Stimulated activated CD8-positive, alpha-beta memory T cell treated with anti-CD3 and anti-CD28 coated beads, Interleukin-12 subunit alpha, Interleukin-12 subunit beta, amount 100 ng/mL, for 4 hours (primary cell): ENCODE results near the gene CYP2C18.
"Not testable (repeated sequence)": the region's sequence is repeated elsewhere in the genome, so short reads cannot be mapped to it uniquely, and the experiment has no call there.

Experiments used
- DNase-seq: peaks from one replicate; pipeline ENCODE4 v3.0.0-alpha.2; 2020; ENCODE audit warnings: low read depth

Gene CYP2C18

GRCh38 chr10:94683214-94684054 lies at the start of gene CYP2C18:
Gene CYP2C18, plus strand, starts transcription at chr10:94683729. Its CDS starts 91 bp downstream, at chr10:94683820.
- no peak for DNase-seq

GRCh38 chr10:94638097-94638496 lies 45.4 kb upstream of the CYP2C18 start:
- DNase-seq = not testable (repeated sequence)

DNA sequence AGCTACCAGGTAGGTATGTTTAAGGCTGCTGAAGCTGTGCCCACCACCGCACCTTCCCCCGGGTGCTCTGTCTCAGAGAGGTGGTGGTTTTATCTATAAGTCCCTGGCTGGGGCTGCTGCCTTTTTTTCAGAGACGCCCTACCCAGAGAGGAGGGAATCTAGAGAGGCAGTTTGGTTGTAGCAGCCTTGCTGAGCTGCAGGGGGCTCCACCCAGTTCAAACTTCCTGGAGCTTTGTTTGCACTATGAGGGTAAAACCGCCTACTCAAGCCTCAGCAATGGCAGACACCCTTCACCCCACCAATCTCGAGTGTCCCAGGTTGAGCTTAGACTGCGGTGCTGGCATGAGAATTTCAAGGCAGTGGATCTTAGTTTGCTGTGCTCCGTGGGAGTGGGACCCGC lies 43.6 kb upstream of the CYP2C18 start:
- DNase-seq = no peak

DNA sequence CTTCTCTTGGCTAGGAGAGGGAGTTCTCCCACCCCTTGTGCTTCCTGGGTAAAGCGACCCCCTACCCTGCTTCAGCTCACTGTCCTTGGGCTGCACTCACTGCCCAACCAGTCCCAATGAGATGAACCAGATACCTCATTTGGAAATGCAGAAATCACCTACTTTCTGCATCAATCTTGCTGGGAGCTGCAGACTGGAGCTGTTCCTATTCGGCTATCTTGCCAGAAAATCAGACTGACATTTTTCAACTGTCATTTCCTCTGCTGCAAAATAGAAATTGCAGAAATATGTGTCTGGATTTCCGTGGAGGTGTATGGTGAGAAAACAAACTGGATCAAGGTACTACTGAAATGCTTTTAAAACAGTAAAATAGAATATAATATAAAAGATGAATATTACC lies 43.0 kb upstream of the CYP2C18 start:
- no peak for DNase-seq

GRCh38 chr10:94641480-94641879 lies 42.0 kb upstream of the CYP2C18 start:
- DNase-seq = no peak

DNA sequence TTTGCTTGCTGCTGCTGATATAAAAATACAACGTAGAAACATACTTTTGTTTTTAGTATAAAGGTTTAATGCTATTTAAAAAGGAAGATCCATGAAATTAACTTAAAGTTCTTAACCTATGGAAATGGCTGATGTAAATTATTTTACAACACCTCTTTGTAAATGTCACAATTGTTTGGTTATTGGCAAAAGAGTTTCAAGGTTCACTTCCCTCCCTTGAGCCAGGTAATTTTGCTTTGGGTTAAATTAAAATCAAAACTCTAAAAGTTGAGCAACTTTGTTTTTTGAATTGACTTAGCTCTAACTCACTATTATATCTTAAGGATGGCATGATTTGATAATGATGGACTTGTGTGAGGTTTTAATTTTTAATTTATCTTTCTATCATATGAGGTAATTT lies 39.2 kb upstream of the CYP2C18 start:
- no peak for DNase-seq

DNA sequence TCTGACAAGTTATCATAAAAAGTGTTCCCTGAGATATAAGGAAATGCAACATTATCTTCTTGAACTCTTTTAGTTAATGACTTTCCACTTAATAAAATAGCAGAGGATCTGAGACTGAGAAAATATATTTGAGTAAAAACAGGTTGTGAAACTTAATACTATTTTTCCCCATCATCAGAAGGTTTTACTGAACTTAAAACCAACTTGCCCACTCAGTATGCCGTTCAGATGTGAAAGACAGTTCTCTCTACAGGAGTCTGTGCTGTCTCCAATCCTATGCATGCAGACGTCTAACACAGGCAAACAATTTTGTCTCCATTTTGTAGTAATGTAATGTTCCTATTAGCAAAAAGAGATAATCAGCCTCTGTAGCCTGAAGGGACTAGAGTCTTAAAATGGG lies 38.2 kb upstream of the CYP2C18 start:
- no peak for DNase-seq

DNA sequence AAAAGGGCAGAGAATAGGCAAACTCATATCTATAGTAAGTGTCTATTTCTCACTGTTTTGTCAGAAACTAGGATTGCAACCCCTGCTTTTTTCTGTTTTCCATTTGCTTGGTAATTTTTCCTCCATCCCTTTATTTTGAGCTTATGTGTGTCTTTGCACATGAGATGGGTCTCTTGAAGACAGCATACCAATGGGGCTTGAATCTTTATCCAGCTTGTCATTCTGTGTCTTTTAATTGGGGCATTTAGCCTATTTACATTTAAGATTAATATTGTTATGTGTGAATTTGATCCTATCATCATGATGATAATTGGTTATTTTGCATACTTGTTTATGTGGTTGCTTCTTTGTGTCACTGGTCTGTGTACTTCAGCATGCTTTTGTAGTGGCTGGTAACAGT lies 28.3 kb upstream of the CYP2C18 start:
- not testable (repeated sequence) for DNase-seq

GRCh38 chr10:94663061-94663460 lies 20.5 kb upstream of the CYP2C18 start:
- not testable (repeated sequence) for DNase-seq

DNA sequence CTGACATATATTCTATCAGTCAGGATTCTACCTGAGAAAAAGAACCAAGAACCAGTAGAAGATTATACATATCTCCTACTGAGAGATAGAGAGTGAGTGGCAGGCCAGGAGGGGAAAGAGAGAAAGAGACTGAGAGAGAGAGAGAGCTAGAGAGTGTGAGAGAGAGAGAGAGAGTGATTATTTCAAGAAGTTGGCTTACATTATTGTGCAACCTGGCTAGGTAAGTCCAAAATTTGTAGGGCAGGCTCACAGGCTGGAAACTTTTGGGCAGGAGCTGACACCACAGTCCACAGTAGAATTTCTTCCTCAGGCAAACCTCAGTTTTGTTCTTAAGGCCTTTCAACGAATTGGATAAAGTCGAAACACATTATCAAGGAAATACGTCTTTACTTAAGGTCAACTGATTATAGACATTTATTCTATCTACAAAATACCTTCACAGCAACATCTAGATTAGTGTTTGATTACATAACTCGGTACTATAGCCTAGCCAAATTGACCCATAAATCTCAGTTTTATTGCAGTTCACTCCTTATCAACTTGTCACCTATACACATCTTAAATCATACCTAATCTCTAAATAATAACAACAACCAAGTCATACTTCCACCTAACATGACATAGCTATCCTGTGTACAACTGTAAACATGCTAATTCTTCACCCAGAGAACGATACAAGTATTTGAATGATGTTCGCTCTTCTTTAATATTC lies 17.0 kb upstream of the CYP2C18 start:
- no peak for DNase-seq

DNA sequence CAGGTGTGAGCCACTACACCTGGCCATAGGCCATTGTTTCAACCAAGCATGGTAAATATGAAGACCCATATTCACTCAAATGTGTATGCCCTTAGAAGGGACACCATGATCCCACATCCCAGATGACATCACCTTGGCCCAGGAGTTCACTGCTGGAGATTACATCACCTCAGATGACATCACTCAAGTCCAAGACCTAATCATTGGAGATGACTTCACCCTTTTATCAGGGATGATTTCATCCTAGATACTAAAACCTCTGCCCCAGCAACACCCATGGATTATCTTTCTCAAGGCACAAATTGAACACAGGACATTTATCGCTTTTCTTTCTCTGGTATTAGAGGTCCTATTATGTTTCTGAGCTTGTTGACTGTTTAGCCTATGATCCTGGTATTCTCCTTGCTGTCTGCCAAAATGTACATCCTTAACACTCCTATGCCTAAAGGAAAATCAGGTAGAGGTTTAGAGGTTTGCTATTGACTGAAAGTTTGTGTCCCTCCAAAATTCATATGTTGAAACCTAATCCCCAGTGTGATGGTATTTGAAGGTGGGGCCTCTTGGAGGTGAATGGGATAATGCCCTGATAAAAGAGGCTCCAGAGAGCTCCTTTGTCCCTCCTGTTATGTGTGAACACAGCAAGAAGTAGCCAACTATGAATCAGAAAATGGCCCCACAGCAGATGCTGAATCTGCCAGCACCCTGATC lies 9.8 kb upstream of the CYP2C18 start:
- DNase-seq = no peak

GRCh38 chr10:94676496-94676895 lies 7.0 kb upstream of the CYP2C18 start:
- no peak for DNase-seq

DNA sequence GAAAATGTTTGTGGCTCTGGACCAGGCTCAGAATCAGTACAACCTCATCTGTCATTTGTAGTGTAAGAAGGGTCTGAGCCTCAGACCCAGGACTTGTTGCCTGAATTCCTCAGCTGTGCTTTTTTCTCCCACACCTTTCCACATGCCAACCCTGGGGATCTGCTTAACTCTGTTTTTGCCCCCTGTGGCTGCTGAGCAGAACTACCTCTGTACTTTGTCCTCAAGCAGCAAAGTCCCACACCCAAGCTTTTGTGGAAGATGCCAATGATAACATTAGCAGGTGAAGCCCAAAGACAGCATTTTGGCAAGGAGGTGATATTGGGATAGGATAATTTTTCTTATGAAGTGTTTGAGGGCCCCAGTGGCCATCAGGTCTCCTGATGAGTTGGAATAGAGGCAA lies 5.8 kb upstream of the CYP2C18 start:
- DNase-seq = no peak

DNA sequence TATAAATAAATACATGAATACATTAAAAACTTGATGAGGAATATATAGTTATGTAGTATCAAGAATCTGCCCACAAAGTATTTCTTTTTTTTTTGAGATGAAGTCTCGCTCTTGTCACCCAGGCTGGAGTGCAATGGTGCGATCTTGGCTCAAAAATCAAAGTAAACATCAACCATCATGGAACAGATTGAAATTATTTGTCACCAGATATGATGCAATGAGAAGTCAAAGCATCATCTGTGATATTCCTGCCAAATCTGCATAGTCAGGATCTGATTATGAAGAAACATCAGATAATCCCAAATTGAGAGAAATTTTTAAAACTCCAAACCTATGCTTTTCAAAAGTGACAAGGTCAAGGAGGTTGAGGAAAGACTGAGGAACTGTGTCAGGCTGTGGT lies 5.1 kb upstream of the CYP2C18 start:
- no peak for DNase-seq

DNA sequence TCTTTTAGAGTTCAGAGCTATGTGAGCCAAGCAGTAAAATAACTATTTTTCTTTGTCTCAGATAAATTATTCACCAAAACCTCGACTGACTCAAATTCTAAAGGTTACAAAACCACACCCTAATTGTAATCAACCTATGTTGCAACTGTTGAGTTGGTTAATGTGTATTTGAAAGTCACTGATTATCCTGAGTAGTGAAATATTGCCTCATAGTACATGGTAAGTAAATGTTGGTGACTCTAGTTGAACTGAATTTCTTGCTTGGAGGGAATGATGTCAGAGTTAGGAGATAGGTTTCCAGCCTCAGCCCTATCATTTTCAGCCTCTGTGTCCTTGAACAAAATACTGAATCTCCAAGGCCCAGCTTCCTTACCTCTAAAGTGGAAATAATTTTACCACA lies 3.0 kb upstream of the CYP2C18 start:
- no peak for DNase-seq

GRCh38 chr10:94682636-94683035 lies 893 bp upstream of the CYP2C18 start:
- DNase-seq = not testable (repeated sequence)

DNA sequence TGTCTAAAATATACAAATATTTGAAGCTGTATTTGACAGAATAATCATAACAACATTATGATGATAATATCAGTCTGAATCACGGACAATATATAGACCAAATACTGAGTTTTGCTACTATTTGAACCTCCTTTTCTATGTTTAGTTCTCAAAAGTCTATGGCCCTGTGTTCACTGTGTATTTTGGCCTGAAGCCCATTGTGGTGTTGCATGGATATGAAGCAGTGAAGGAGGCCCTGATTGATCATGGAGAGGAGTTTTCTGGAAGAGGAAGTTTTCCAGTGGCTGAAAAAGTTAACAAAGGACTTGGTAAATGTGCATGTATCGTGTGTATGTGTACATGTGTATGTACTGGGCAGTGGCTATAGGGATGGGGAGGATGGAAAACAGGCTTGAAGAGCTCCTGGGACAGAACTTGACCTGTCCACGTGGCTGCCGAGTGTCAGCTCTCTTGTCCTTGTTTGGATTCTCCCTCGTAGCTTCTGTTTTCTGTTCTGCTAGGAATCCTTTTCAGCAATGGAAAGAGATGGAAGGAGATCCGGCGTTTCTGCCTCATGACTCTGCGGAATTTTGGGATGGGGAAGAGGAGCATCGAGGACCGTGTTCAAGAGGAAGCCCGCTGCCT lies 4.2 kb downstream of the CYP2C18 start:
- DNase-seq = no peak

DNA sequence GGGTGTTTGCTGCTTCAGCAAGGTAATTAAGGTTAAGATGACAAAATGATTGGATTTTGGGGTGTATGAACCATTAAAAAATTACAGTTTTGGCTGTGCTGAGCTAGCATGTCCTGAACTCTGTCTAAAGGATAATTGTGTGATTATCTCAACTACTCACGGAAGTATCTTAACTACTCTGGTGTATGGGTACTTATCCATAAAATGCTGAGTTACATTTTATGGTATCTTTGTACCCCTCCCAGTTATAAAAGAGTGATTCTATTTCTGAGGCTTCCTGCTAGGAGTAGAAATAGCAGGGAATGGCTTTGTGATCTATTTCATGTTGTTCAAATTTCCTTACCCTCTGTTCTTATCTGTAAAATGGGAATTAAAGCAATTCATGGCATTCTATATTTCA lies 22.6 kb downstream of the CYP2C18 start:
- DNase-seq = no peak

GRCh38 chr10:94710578-94710977 lies 27.0 kb downstream of the CYP2C18 start:
- no peak for DNase-seq

GRCh38 chr10:94725871-94726270 lies 42.3 kb downstream of the CYP2C18 start:
- DNase-seq = no peak

GRCh38 chr10:94735197-94735596 lies 51.7 kb downstream of the CYP2C18 start:
- DNase-seq = no peak

GRCh38 chr10:94738588-94738987 lies 55.1 kb downstream of the CYP2C18 start:
- DNase-seq = no peak
